CD14-positive monocyte (primary cell): Measurements from ENCODE around the gene RPN1. TPM values are rescaled to one million over a fixed set of nuclear protein-coding genes. Genes with fewer than 3 reads are reported as not detected.

Experiments used
- DNase-seq, 3 donors: peaks; one replicate each; pipeline ENCODE4 v3.0.0-alpha.2; 2011 to 2022
- H2AFZ ChIP-seq: 2 replicates; pipeline ENCODE4 v1.6.0; 2012; ENCODE audit warnings: mild to moderate bottlenecking, low read depth, low read length, inconsistent platforms; ENCODE audit not compliant: insufficient read depth, poor library complexity, severe bottlenecking
- H3K27ac ChIP-seq, 2 donors: 1 replicate in 1 of 2; 2 replicates in 1 of 2; pipeline ENCODE4 v1.5.1; 2012 to 2013; ENCODE audit warnings: low read length in 2 of 2, control low read depth in 1 of 2, inconsistent platforms in 1 of 2, low read depth in 1 of 2, mild to moderate bottlenecking in 1 of 2
- H3K27me3 ChIP-seq, 2 donors: one replicate each; pipeline versions ENCODE4 v1.6.0 to v1.6.1; 2011 to 2013; ENCODE audit warnings: low read length in 2 of 2; ENCODE audit not compliant: control insufficient read depth in 2 of 2, insufficient read depth in 2 of 2
- H3K36me3 ChIP-seq, 2 donors: replicated peaks in 1 of 2; 1 replicate in 1 of 2; 2 replicates in 1 of 2; pipeline versions ENCODE4 v1.5.1 to v1.6.1; 2012 to 2013; ENCODE audit warnings: low read length in 2 of 2, control low read depth in 1 of 2, inconsistent platforms in 1 of 2, mild to moderate bottlenecking in 1 of 2; ENCODE audit not compliant: insufficient read depth in 2 of 2, control insufficient read depth in 1 of 2
- H3K4me1 ChIP-seq, 2 donors: 1 replicate in 1 of 2; 2 replicates in 1 of 2; pipeline versions ENCODE4 v1.5.1 to v1.6.1; 2012 to 2013; ENCODE audit warnings: low read length in 2 of 2, control low read depth in 1 of 2, inconsistent platforms in 1 of 2, mild to moderate bottlenecking in 1 of 2, moderate library complexity in 1 of 2; ENCODE audit not compliant: insufficient read depth in 2 of 2, control insufficient read depth in 1 of 2
- H3K4me2 ChIP-seq: replicated peaks from 2 replicates; pipeline ENCODE3; 2012; ENCODE audit warnings: low read length, moderate library complexity, mild to moderate bottlenecking; ENCODE audit not compliant: poor library complexity, severe bottlenecking; ENCODE audit errors: extremely low read depth
- H3K4me3 ChIP-seq, 3 experiments: fragments of 200-600 bp in 1 of 3; sonication (generic) in 1 of 3; replicated peaks in 1 of 3; 1 replicate in 2 of 3; 2 replicates in 1 of 3; pipeline ENCODE4 v1.5.1; 2011 to 2013; ENCODE audit warnings: low read length in 3 of 3, mild to moderate bottlenecking in 3 of 3, control low read depth in 2 of 3, low read depth in 2 of 3, inconsistent platforms in 1 of 3, moderate library complexity in 1 of 3
- H3K79me2 ChIP-seq: 2 replicates; pipeline ENCODE4 v1.6.0; 2012; ENCODE audit warnings: mild to moderate bottlenecking, control low read depth, inconsistent platforms, low read length, moderate library complexity; ENCODE audit not compliant: insufficient read depth
- H3K9ac ChIP-seq: 2 replicates; pipeline ENCODE4 v1.6.0; 2017; ENCODE audit warnings: low read length, mild to moderate bottlenecking; ENCODE audit not compliant: insufficient read depth, poor library complexity, severe bottlenecking
- H3K9me3 ChIP-seq, 2 donors: replicated peaks in 1 of 2; 1 replicate in 1 of 2; 2 replicates in 1 of 2; pipeline versions ENCODE4 v1.5.1 to v1.6.1; 2012 to 2013; ENCODE audit warnings: low read length in 2 of 2, control low read depth in 1 of 2; ENCODE audit not compliant: control insufficient read depth in 1 of 2, insufficient read depth in 1 of 2
- H4K20me1 ChIP-seq: 2 replicates; pipeline ENCODE4 v1.6.0; 2012; ENCODE audit warnings: mild to moderate bottlenecking, low read length, control low read depth, moderate library complexity; ENCODE audit not compliant: insufficient read depth
- H3K27ac Mint-ChIP-seq, 7 donors: one replicate each; pipeline ENCODE4 v1.8.0; 2020; ENCODE audit warnings: mild to moderate bottlenecking in 7 of 7, mixed read lengths in 7 of 7, moderate library complexity in 6 of 7, inconsistent platforms in 2 of 7
- H3K27me3 Mint-ChIP-seq, 3 donors: one replicate each; pipeline ENCODE4 v1.8.0; 2021 to 2022; ENCODE audit warnings: low read depth in 3 of 3, mild to moderate bottlenecking in 3 of 3, mixed read lengths in 3 of 3, moderate library complexity in 3 of 3, inconsistent platforms in 1 of 3
- H3K36me3 Mint-ChIP-seq, 2 donors: one replicate each; pipeline ENCODE4 v1.8.0; 2020; ENCODE audit warnings: mixed read lengths in 2 of 2, inconsistent platforms in 1 of 2, mild to moderate bottlenecking in 1 of 2
- H3K4me1 Mint-ChIP-seq: one replicate; pipeline ENCODE4 v1.8.0; 2020; ENCODE audit warnings: mild to moderate bottlenecking, mixed read lengths
- H3K4me3 Mint-ChIP-seq, 2 donors: one replicate each; pipeline ENCODE4 v1.8.0; 2020; ENCODE audit warnings: mild to moderate bottlenecking in 2 of 2, mixed read lengths in 2 of 2, moderate library complexity in 1 of 2
- H3K9me3 Mint-ChIP-seq, 7 donors: one replicate each; pipeline ENCODE4 v1.8.0; 2020 to 2022; ENCODE audit warnings: mixed read lengths in 7 of 7, mild to moderate bottlenecking in 6 of 7, moderate library complexity in 6 of 7, inconsistent platforms in 2 of 7
- WGBS: methylation state at CpG from one replicate; pipeline ENCODE4 v1.1.5; 2013; ENCODE audit warnings: missing lambda C conversion rate; ENCODE audit not compliant: insufficient coverage; 5-methylcytosine and 5-hydroxymethylcytosine counted together
- intact Hi-C, 2 donors: fragments of 100-400 bp; cut with micrococcal nuclease; formaldehyde crosslinking; loops; one replicate each; pipeline versions ENCODE4 v1.15.0 to v1.15.1; 2023
- polyA plus RNA-seq, 3 donors: library from polyadenylated mRNA; depleted of rRNA in 1 of 3; unstranded in 2 of 3; stranded (reverse) in 1 of 3; fragments of 300-500 nt in 2 of 3; fragments of >200 nt in 1 of 3; fragmentation: Illumina TruSeq in 2 of 3; gene quantifications; 1 replicate in 2 of 3; 2 replicates in 1 of 3; pipeline ENCODE4 v1.2.3, GENCODE V29; 2012 to 2021
- TF ChIP-seq, protein P1 (sequence below): fragments of 200-600 bp; IDR thresholded peaks from one replicate; pipeline ENCODE4 v1.8.0; 2022; ENCODE audit warnings: antibody characterized with exemption, mild to moderate bottlenecking

The RPN1 gene
- polyA plus RNA-seq, 3 donors = 112 to 375 (median 354) TPM

DNA sequence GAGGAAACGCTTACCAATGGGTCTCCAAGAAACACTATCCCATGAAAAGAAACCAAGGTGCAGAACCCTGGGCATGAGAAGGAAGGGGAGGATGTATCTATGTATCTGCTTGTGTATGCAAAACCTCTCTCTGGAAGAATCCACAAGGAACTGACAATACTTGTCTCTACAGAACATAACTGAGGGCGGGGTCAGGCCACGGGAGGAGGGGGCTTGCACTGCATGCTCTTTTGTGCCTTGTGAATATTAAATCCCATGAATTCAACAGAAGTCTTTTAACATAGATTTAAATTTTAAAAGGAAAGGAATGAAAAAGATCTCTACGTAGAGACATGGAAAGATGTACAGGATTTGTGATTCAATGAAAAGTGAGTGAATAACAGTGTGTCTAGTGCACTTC lies 57.8 kb downstream of the RPN1 start:
- TF ChIP-seq, protein P1, sequence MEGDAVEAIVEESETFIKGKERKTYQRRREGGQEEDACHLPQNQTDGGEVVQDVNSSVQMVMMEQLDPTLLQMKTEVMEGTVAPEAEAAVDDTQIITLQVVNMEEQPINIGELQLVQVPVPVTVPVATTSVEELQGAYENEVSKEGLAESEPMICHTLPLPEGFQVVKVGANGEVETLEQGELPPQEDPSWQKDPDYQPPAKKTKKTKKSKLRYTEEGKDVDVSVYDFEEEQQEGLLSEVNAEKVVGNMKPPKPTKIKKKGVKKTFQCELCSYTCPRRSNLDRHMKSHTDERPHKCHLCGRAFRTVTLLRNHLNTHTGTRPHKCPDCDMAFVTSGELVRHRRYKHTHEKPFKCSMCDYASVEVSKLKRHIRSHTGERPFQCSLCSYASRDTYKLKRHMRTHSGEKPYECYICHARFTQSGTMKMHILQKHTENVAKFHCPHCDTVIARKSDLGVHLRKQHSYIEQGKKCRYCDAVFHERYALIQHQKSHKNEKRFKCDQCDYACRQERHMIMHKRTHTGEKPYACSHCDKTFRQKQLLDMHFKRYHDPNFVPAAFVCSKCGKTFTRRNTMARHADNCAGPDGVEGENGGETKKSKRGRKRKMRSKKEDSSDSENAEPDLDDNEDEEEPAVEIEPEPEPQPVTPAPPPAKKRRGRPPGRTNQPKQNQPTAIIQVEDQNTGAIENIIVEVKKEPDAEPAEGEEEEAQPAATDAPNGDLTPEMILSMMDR = no peak
- DNase-seq = no peak
- Histone ChIP-seq H3K27me3 (no peaks in the 10 kb centered on the region), H3K4me3 (no peak overlapping the region), H3K27ac (peak overlapping the region in 1 of 2 donors; percentile 81), H3K79me2 (no peaks in the 10 kb centered on the region), H3K9ac (no peak overlapping the region), H3K4me1 (peaks cover 58 to 69% of the 10 kb centered on the region in 2 donors), H4K20me1 (no peaks in the 10 kb centered on the region), H2AFZ (no peak overlapping the region), H3K4me2 (no peak overlapping the region), H3K9me3 (no peaks in the 10 kb centered on the region), H3K36me3 (no peaks in the 10 kb centered on the region)
- peaks cover 5 to 12% (median 6%) of the 10 kb centered on the region in 7 donors for H3K9me3 Mint-ChIP-seq
- peaks cover 75% of the 10 kb centered on the region for H3K4me1 Mint-ChIP-seq
- no CpG with 5 or more reads among the region's 4 CpGs for WGBS
- no peak overlapping the region for H3K4me3 Mint-ChIP-seq
- intact Hi-C loops = no loop called here
- no peaks in the 10 kb centered on the region for H3K27me3 Mint-ChIP-seq
- H3K36me3 Mint-ChIP-seq = peaks cover 0 to 5% of the 10 kb centered on the region in 2 donors
- peak overlapping the region in 6 of 7 donors; percentile 74 to 95 (median 80) for H3K27ac Mint-ChIP-seq

DNA sequence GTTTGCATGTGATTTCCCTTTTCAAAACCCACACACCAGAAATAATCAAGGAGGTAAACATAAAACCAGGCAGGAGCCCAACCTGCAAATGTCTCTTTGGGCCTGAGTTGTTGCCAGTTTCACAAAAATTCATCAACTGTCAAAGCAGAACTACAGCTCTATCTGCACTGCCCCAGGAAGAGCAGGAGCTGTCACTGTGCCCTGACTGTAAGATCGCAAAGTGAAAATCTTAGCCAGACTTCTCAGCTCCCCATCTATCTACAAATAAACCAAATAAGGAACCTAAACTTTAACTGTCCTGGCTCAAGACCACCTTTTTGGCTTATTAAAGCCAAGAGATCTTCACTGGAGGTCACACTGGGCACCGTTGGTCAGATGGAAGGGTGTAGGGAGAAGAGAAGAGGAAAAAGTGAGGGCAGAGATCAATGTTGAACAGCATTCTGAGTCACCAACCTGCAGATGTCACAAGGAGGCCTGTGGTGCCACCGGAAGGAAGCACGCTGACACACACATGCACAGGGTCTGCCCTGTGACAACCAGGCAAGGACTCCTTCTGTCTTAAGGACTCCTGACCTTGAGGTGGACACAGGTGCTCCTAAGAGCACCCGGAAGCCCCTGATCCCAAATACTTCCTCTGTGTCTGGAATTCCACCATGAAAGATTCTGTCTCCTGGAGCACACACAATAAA lies 58.7 kb downstream of the RPN1 start:
- peaks cover 52 to 63% of the 10 kb centered on the region in 2 donors for H3K4me1 ChIP-seq
- Mint-ChIP-seq H3K4me1 (peaks cover 67% of the 10 kb centered on the region), H3K27me3 (no peaks in the 10 kb centered on the region), H3K36me3 (peaks cover 0 to 5% of the 10 kb centered on the region in 2 donors), H3K4me3 (peak overlapping the region in 1 of 2 donors; percentile 60), H3K27ac (peak overlapping the region; percentile 84 to 97 (median 94)), H3K9me3 (peaks cover 5 to 11% (median 8%) of the 10 kb centered on the region in 7 donors)
- intact Hi-C loops = no loop called here
- H3K4me3 ChIP-seq = no peak overlapping the region
- no peaks in the 10 kb centered on the region for H4K20me1 ChIP-seq
- H3K9me3 ChIP-seq = no peaks in the 10 kb centered on the region
- TF ChIP-seq, protein P1 = no peak
- peak; percentile 67 to 90 (median 80) for DNase-seq
- no peaks in the 10 kb centered on the region for H3K79me2 ChIP-seq
- H3K36me3 ChIP-seq = no peaks in the 10 kb centered on the region
- H3K27ac ChIP-seq = peak overlapping the region; percentile 45 to 81
- WGBS = 5% methylated on average over 3 of the region's 5 CpGs
- no peak overlapping the region for H2AFZ ChIP-seq
- H3K9ac ChIP-seq = peak overlapping the region; percentile 11
- peak overlapping the region; percentile 17 for H3K4me2 ChIP-seq
- no peaks in the 10 kb centered on the region for H3K27me3 ChIP-seq
